Activated CD8-positive, alpha-beta memory T cell treated with anti-CD3 and anti-CD28 coated beads, Interleukin-2, amount 50 U/mL, for 24 hours (primary cell): ENCODE data around the gene ARHGDIA.
A peak's percentile ranks its signal among the peaks of the same experiment; 100 is the strongest.

Experiments used
- DNase-seq: peaks from one replicate; pipeline ENCODE4 v3.0.0-alpha.2; 2020; ENCODE audit errors: extremely low read depth

The ARHGDIA gene

GRCh38 chr17:81865358-81865732 lies 5.8 kb downstream of the ARHGDIA start:
- DNase-seq = no peak

DNA sequence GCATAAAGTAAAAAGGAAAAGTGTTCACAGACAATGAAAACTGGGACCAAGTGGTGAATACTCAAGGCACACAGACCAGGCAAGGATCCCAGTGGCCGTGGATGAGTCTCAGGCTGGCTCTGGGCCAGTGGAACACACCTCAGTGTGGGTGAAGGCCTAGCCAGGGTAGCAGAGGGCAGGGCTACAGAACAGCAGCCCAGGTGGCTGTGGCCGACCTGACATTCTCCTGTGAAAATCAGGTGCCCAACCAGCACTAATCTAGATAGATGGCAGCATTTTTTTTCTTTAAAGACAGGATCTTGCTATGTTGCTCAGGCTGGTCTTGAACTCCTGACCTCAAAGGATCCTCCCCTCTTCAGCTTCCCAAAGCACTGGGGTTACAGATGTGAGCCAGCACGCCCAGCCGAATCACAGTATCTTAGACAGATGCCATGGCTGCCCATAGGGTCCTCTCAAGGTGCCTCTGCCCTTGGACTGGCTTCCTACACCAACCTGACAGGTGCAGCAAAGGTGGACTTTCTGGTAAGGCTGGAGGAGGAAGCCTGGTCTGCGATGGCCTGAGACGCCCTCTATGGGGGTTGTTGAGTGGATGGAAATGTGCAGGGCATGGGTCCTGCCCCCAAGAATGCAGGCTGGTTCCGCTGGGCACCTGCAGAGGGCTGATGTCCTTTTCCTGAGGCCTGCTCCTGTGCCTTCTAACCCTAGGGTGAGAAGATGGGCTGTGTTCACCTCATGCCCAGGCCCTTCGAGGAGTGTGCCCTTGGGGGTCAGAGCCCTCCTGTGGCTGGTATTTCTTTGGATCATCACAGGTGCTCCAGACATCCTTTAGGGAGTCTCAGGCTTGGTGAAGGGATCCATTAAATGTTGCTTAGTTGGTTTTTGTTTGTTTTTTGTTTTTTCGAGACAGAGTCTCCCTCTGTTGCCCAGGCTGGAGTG lies 7.0 kb downstream of the ARHGDIA start:
- DNase-seq = no peak

DNA sequence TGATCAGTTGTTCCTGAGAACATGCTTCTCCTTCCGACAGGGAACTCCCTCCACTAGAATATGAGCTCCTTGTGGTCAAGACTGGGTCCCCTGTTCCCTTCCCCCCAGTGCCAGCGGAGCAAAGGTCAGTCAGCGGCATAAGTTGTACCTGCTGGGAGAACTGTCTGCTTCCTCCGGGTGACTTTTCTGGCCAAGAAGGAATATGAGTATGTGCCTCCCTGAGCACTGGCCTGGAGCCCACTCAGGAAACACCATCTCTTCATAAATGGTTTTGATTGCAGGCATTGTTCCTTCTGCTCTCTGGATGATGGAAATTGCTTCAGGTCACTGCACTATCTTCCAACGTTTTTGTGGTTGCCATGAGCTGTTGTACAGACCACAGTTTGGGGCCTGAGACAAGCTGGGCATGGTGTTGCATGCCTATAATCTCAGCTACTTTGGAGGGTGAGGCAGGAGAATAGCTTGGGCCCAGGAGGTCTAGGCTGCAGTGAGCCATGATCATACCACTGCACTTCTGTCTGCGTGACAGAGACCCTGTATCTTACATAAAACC lies 7.9 kb downstream of the ARHGDIA start:
- no peak for DNase-seq

DNA sequence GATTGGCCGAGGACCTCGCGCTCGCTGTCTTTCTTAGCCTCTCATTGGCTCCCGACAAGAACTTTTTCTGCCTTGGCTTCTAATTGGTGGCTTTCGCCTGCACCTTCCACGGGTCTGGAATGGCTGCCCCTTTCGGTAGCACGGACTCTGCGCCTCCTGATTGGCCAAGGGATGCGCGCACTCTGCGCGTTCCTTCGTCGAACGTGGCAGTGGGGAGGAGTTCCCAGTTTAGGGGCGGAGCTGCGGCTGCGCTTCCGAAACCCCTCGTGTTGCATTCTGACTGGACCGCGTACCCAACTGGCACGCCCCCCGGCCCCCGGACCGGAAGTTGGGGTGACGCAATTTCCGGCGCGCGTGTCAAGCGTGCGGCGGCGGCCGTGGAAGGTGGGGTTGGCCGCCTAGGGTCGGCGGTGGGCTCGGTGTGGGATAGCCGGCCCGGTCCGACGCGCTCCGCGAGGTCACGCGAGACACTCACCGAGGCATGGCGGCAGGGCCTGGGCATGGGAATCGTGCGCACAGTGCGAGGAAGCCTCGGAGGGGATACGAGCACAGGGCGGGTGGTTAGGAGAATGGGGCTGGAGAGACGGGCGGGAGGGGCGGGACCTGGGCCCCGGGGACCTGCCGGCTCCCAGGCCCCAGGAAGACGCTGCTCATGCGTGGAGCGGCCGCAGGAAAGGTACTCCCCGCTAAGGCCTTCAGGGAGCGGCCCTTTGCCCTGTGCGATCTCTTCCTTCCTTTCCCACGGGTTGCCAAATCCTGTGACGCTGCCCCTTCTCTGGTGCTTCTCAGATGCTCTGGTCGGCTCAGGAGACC lies 10.2 kb downstream of the ARHGDIA start:
- DNase-seq = peak; percentile 97

DNA sequence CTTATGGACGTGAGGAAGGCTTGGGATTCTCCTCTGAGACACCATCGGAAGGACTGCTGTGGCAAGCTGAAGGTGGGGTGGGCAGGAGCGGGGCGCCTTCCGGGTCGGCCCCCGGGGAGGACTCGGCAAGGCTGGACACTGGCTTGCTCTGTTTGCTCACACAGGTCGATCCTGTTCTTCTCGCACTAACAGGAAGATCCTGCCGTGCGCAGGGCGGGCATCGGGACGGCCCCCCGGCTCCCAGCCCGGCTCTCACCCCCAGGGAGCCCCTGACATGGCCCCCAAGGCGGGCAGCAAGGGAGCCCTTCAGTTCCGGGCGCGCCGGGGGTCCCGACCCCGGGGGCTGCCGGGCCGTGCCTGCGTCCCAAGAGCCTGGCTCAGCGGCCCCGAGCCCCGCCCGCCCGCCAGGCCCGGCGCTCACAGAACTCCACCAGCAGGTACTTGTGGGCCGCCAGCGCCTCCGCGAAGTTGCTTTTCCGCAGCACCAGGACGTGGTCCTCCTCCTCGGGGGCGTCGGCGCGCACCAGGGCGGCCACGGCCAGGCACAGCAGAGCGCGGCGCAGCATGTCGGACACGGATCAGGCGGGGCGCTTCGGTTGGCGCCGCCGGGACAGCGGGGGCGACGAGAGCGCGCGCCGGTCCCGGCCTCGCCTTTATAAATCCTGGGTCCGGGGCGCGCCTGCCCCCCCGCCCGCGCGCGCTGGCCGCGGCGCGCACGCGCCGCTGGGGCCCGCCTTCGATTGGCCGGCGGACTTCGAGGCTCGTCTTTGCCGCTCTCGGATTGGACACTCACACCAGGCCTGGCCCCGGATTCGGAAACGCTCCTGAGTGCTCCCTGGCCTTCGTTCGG lies 11.0 kb downstream of the ARHGDIA start, which contains the start of gene P4HB:
TSS of gene P4HB (minus strand) at position 630 of the 850 bp plus-strand sequence. CDS start at position 566, 64 bp downstream.
- no peak for DNase-seq

GRCh38 chr17:81858967-81859905 lies 11.9 kb downstream of the ARHGDIA start:
- no peak for DNase-seq

DNA sequence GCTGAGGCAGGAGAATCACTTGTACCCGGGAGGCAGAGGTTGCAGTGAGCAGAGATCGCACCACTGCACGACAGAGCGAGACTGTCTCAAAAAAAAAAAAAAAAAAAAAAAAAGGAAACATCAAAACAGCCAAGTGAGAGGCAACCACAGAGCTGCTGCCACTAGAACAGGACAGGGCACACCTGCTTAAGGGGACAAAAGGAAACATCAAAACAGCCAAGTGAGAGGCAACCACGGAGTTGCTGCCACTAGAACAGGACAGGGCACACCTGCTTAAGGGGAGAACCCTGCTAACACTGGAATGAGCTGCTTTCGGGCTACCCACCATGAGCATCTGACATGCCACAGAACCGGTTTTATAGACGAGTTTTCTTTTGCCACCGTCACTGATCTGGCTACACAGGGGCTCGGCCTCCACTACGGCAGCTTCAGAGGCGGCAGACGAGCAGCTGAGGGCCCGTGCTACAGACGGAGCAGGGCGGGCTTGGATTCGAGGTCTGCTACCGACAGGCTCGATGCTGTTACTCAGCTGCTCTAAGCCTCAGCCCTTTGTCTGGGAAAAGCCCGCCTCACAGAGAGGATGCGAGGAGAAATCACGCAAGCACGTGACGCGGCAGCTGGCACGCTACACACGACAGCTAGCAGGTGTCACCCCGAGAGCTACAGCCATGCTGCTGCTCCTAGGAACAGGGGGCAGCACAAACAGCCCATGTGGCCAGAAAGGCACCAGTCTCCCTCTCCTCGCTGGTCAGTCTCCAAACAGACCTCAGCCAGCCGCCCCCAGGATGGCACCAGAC lies 12.8 kb downstream of the ARHGDIA start:
- DNase-seq = no peak

GRCh38 chr17:81854974-81855774 lies 16.0 kb downstream of the ARHGDIA start:
- DNase-seq = no peak

DNA sequence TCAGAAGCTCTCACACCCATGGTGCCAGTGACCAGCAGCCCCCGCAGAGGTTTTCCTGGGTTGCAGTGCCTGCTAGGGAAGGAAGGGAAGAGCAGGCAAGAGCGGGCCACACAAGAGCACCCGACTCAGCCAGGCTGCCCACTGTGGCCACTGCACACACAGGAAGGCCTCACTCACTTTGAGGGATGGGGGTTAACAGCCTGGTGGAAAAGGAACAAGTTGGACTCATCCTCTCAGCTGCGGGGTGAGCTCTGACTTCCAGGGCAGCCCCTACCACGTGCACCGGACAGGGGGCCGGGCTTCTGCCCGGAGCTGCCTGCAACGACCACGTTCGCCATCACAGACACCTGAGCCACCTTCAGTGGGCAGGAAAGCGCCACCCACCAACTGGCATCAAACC lies 18.9 kb downstream of the ARHGDIA start:
- no peak for DNase-seq

DNA sequence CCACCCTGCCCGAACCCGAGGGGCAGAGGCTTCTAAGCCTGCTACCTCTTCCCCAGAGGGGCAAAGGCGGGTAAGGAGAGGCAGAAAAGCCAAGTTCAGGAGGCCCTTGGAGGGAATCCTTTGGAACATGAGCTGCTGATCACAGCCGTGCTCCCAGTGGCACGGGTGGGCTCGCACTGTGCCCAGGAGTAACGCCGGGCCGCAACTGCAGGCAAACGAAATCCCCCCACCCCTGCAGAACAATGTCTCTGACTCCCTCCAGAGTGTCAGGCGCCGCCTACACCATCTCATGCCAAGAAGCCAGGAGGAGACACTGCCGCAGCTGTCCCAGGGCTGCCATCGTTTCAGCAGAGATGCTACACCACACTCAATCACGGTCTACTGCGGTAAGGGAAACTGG lies 19.7 kb downstream of the ARHGDIA start:
- DNase-seq = no peak

DNA sequence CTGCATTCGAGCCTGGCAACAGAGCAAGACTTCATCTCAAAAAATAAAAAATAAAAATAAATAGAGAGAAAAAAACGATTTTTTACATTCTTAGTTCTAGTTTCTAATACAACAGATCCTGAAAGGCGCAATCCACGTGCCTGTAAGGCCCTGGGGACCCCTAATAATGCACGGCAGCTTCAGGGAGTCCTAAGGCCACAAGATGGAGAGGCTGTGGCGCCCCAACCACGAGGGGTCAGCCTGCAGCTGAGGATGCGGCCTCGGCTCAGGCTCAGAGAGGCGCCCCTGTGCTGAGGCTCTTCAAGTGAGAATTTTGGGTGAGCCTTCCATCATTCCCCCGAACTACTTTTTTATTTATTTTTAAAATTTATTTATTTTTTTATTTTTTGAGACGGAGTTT lies 21.7 kb downstream of the ARHGDIA start:
- no peak for DNase-seq

- DNase-seq = no peak
These were observed 24.1 kb downstream of the ARHGDIA start for GRCh38 chr17:81846743-81847689.

DNA sequence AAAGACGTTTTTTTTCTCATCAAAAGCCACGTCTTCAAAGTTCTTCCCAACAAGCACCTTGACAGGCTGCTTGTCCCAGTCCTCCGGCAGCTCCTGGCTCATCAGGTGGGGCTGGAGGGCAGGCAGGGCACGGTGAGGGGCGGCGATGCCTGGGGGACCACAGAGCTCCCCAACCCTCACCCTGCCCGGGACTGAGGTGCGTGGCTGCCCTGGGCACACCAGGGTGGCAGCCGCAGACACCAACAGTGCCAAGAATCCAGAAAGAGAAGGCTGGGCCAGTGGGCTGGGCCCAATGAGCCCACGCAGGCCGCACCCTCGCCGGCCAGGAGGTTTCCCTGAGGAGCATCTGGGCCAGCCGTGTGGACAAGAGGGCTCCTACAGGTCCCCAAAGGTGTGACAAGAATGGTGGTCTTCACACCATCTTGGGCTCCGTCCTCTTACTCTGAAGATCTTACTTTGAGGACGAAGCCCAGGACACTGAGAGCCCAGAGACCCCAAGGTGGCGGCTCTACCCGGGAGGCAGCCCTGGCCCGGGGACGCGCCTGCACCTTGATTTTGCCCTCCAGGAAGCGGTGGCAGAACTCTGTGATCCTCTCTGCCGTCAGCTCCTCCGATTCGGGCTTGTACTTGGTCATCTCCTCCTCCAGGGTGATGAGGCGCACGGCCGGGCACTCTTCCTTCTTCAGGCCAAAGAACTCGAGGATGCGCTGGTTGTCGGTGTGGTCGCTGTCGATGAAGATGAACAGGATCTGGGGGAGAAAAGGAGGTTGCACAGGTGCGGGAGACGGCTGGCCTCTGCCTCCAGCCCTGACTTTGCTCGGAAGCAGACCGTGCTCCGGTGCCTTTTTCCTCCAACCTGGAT lies 25.0 kb downstream of the ARHGDIA start:
- DNase-seq = no peak

DNA sequence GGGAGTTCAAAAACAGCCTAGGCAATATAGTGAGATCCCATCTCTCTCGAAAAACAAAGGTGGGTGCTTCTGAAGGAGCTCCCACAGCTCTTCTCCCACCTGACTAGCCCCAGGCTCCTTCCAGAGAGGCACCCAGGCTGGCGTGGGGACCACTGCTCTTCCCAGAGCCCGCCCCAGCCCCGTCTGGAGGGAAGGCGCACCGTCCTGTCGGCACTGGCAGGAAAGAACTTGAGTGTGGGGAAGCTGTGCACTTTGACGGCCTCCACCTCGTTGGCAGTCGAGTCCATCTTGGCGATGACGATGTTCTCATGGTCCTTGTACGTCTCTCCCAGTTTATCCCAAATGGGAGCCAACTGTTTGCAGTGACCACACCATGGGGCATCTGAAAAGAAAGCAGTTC lies 25.8 kb downstream of the ARHGDIA start:
- no peak for DNase-seq

DNA sequence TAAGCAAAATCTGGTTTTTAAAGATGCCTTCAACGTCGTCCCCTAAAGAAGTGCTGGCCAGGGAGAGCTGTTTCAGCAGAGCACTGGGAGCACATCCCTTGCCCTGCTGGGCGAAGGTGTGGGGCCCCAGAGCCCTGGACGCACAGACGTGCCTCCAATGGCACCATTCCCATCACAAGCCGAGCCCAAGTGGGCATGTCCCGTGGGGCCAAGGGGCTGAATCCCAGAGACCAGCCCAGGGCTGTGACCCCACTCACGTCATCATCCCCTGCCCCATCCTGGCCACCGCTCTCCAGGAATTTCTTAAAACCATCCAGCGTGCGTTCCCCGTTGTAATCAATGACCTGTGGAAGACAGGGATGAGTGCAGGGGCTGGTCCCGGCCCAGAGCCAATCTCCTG lies 26.2 kb downstream of the ARHGDIA start:
- DNase-seq = no peak

- DNase-seq = no peak
These were observed 26.7 kb downstream of the ARHGDIA start for GRCh38 chr17:81844327-81844851.
